Left forelimb (tissue), 1 donor: ENCODE data around the gene PRR3.
A peak's percentile ranks its signal among the peaks of the same experiment; 100 is the strongest.
"Not testable (repeated sequence)": the region's sequence is repeated elsewhere in the genome, so short reads cannot be mapped to it uniquely, and the experiment has no call there.

Experiments
- DNase-seq: peaks from one replicate; pipeline ENCODE4 v3.0.0-alpha.2; 2018; ENCODE audit warnings: low spot score

PRR3 gene

GRCh38 chr6:30556906-30557682 is at the start of gene PRR3:
Gene PRR3, plus strand, starts transcription at chr6:30557295. Its CDS starts 50 bp downstream, at chr6:30557345.
- DNase-seq: peak; percentile 92

- DNase-seq: no peak
Observed at GRCh38 chr6:30507849-30508827, 49.0 kb upstream of the PRR3 start.

- DNase-seq: no peak
Observed at GRCh38 chr6:30508890-30509736, 48.0 kb upstream of the PRR3 start.

GRCh38 chr6:30510419-30511168 is 46.5 kb upstream of the PRR3 start:
- no peak for DNase-seq

- no peak for DNase-seq
Observed at GRCh38 chr6:30511169-30511546, 45.9 kb upstream of the PRR3 start.

- no peak for DNase-seq
Observed at GRCh38 chr6:30513451-30513850, 43.6 kb upstream of the PRR3 start.

- DNase-seq: no peak
Observed at GRCh38 chr6:30515106-30515505, 42.0 kb upstream of the PRR3 start.

- DNase-seq: peak; percentile 84
Observed at GRCh38 chr6:30515944-30516753, 40.9 kb upstream of the PRR3 start.

- DNase-seq: not testable (repeated sequence)
Observed at GRCh38 chr6:30516754-30517076, 40.4 kb upstream of the PRR3 start.

- not testable (repeated sequence) for DNase-seq
Observed at GRCh38 chr6:30517767-30518504, 39.2 kb upstream of the PRR3 start.

GRCh38 chr6:30518505-30519145 is 38.5 kb upstream of the PRR3 start:
- DNase-seq: not testable (repeated sequence)

- no peak for DNase-seq
Observed at GRCh38 chr6:30520522-30520921, 36.6 kb upstream of the PRR3 start.

- not testable (repeated sequence) for DNase-seq
Observed at GRCh38 chr6:30521082-30521481, 36.0 kb upstream of the PRR3 start.

- not testable (repeated sequence) for DNase-seq
Observed at GRCh38 chr6:30521952-30522351, 35.1 kb upstream of the PRR3 start.

GRCh38 chr6:30526444-30526843 is 30.7 kb upstream of the PRR3 start:
- DNase-seq: not testable (repeated sequence)

GRCh38 chr6:30529349-30529875 is 27.7 kb upstream of the PRR3 start:
- not testable (repeated sequence) for DNase-seq

GRCh38 chr6:30530014-30530413 is 27.1 kb upstream of the PRR3 start:
- no peak for DNase-seq

GRCh38 chr6:30533460-30534294 is 23.4 kb upstream of the PRR3 start:
- no peak for DNase-seq
